H1 (cell line): ENCODE measurements around the gene KIF1B. TPM values are rescaled to one million over a fixed set of nuclear protein-coding genes. Genes with fewer than 3 reads are reported as not detected.

Source experiments
- CTCF ChIA-PET: fragments of 300-600 bp; sonication (Branson Sonifier 250); formaldehyde crosslinking; loops from one replicate; lab custom pipeline; 2021; ENCODE audit not compliant: partially characterized antibody; lab: Charles Lee
- POLR2A ChIA-PET: fragments of 300-600 bp; sonication (Branson Sonifier 250); formaldehyde crosslinking; loops from one replicate; lab custom pipeline; 2021; ENCODE audit warnings: inconsistent platforms; ENCODE audit not compliant: partially characterized antibody; lab: Charles Lee
- DNase-seq, 2 experiments: peaks; one replicate each; pipeline versions ENCODE4 v3.0.0 to v3.0.0-alpha.2; 2010 to 2022; ENCODE audit warnings: low spot score in 2 of 2, low read depth in 1 of 2, mixed read lengths in 1 of 2
- FAIRE-seq: peaks from 2 replicates; lab custom pipeline; 2011; peaks lifted over from hg19 to GRCh38; lab: Jason Lieb, UNC
- H2AFZ ChIP-seq: 2 replicates; pipeline ENCODE4 v1.8.1; 2012; ENCODE audit warnings: low read length, inconsistent platforms
- H2AK5ac ChIP-seq: 2 replicates; pipeline ENCODE4 v1.6.1; 2013; ENCODE audit warnings: low read depth, low read length
- H2BK120ac ChIP-seq: replicated peaks from 2 replicates; pipeline ENCODE3; 2013; ENCODE audit warnings: low read depth, low read length, inconsistent platforms
- H2BK12ac ChIP-seq: 2 replicates; pipeline ENCODE4 v1.6.1; 2013; ENCODE audit warnings: low read depth, low read length
- H2BK15ac ChIP-seq: 2 replicates; pipeline ENCODE4 v1.6.1; 2013; ENCODE audit warnings: low read length
- H2BK20ac ChIP-seq: 2 replicates; pipeline ENCODE4 v1.6.1; 2013; ENCODE audit warnings: low read length
- H2BK5ac ChIP-seq: 2 replicates; pipeline ENCODE4 v1.6.1; 2013; ENCODE audit warnings: low read depth, low read length
- H3K14ac ChIP-seq: 2 replicates; pipeline ENCODE4 v1.6.1; 2013; ENCODE audit warnings: inconsistent platforms; ENCODE audit not compliant: insufficient read length
- H3K18ac ChIP-seq: 2 replicates; pipeline ENCODE4 v1.6.1; 2013; ENCODE audit warnings: low read length; ENCODE audit errors: extremely low read depth
- H3K23ac ChIP-seq: 2 replicates; pipeline ENCODE4 v1.6.1; 2013; ENCODE audit warnings: inconsistent platforms; ENCODE audit not compliant: insufficient read length
- H3K23me2 ChIP-seq: 2 replicates; pipeline ENCODE4 v1.6.1; 2013; ENCODE audit warnings: low read depth, low read length
- H3K27ac ChIP-seq: 2 replicates; pipeline ENCODE4 v1.6.1; 2011; ENCODE audit warnings: low read depth, low read length, inconsistent platforms
- H3K27me3 ChIP-seq, 4 experiments: replicated peaks in 1 of 4; 1 replicate in 1 of 4; 2 replicates in 3 of 4; pipeline versions ENCODE4 v1.6.1 to v1.8.1; 2011 to 2013; ENCODE audit warnings: low read length in 3 of 4, mild to moderate bottlenecking in 3 of 4, inconsistent platforms in 2 of 4, mixed read lengths in 2 of 4, moderate library complexity in 1 of 4; ENCODE audit not compliant: control insufficient read depth in 3 of 4, insufficient read depth in 3 of 4; ENCODE audit errors: extremely low read depth in 1 of 4
- H3K36me3 ChIP-seq, 4 experiments: 2 replicates each; pipeline versions ENCODE4 v1.6.1 to v1.8.1; 2011 to 2013; ENCODE audit warnings: mild to moderate bottlenecking in 4 of 4, low read length in 3 of 4, moderate library complexity in 2 of 4, control low read depth in 1 of 4, inconsistent platforms in 1 of 4; ENCODE audit not compliant: insufficient read depth in 4 of 4, control insufficient read depth in 2 of 4
- H3K4ac ChIP-seq: replicated peaks from 2 replicates; pipeline ENCODE3; 2013; ENCODE audit warnings: low read length, low read depth, mixed read lengths, inconsistent platforms; ENCODE audit not compliant: insufficient read length
- H3K4me1 ChIP-seq, 4 experiments: replicated peaks in 1 of 4; 1 replicate in 1 of 4; 2 replicates in 3 of 4; pipeline versions ENCODE4 v1.6.1 to v1.8.1; 2011 to 2013; ENCODE audit warnings: low read length in 3 of 4, inconsistent platforms in 2 of 4, mixed read lengths in 1 of 4; ENCODE audit not compliant: insufficient read depth in 4 of 4, control insufficient read depth in 3 of 4
- H3K4me2 ChIP-seq, 2 experiments: 2 replicates each; pipeline versions ENCODE4 v1.6.1 to v1.8.1; 2011 to 2013; ENCODE audit warnings: low read depth in 2 of 2, low read length in 2 of 2, control low read depth in 1 of 2, inconsistent platforms in 1 of 2, mild to moderate bottlenecking in 1 of 2; ENCODE audit not compliant: insufficient read depth in 1 of 2
- H3K4me3 ChIP-seq, 4 experiments: fragments of 200-600, 300-600 bp in 1 of 4; sonication (generic), shearing (Covaris generic), sonication (Bioruptor Twin) in 1 of 4; 2 replicates each; pipeline versions ENCODE4 v1.5.1 to v1.8.1; 2011 to 2016; ENCODE audit warnings: low read length in 4 of 4, low read depth in 3 of 4, control low read depth in 2 of 4, inconsistent platforms in 2 of 4, mild to moderate bottlenecking in 2 of 4, mixed read lengths in 1 of 4, moderate library complexity in 1 of 4; ENCODE audit not compliant: insufficient read depth in 2 of 4; ENCODE audit errors: extremely low read depth in 1 of 4
- H3K56ac ChIP-seq: replicated peaks from 2 replicates; pipeline ENCODE3; 2013; ENCODE audit warnings: low read depth, mild to moderate bottlenecking, mixed read lengths, low read length, inconsistent platforms; ENCODE audit not compliant: insufficient read length
- H3K79me1 ChIP-seq: 2 replicates; pipeline ENCODE4 v1.6.1; 2013; ENCODE audit warnings: low read depth, low read length, control low read depth
- H3K79me2 ChIP-seq, 2 experiments: 2 replicates each; pipeline versions ENCODE4 v1.6.1 to v1.8.1; 2012 to 2013; ENCODE audit warnings: low read length in 2 of 2, mild to moderate bottlenecking in 2 of 2, inconsistent platforms in 1 of 2; ENCODE audit not compliant: insufficient read depth in 2 of 2, control insufficient read depth in 1 of 2
- H3K9ac ChIP-seq, 4 experiments: replicated peaks in 1 of 4; 1 replicate in 1 of 4; 2 replicates in 3 of 4; pipeline versions ENCODE4 v1.6.1 to v1.8.1; 2011 to 2013; ENCODE audit warnings: low read depth in 3 of 4, low read length in 3 of 4, control low read depth in 2 of 4, mild to moderate bottlenecking in 2 of 4, moderate library complexity in 2 of 4, inconsistent platforms in 1 of 4; ENCODE audit errors: extremely low read depth in 1 of 4
- H3K9me3 ChIP-seq, 2 experiments: 2 replicates each; pipeline versions ENCODE4 v1.6.1 to v1.8.1; 2012 to 2013; ENCODE audit warnings: mild to moderate bottlenecking in 2 of 2, moderate library complexity in 2 of 2, control low read depth in 1 of 2, inconsistent platforms in 1 of 2, low read depth in 1 of 2, low read length in 1 of 2, mixed read lengths in 1 of 2; ENCODE audit not compliant: insufficient read depth in 2 of 2
- H4K20me1 ChIP-seq, 2 experiments: replicated peaks in 1 of 2; 2 replicates each; pipeline versions ENCODE3 to v1.8.1; 2011 to 2013; ENCODE audit warnings: inconsistent platforms in 2 of 2, low read length in 2 of 2, mild to moderate bottlenecking in 1 of 2; ENCODE audit not compliant: insufficient read depth in 2 of 2, control insufficient read depth in 1 of 2
- H4K5ac ChIP-seq: 2 replicates; pipeline ENCODE4 v1.6.1; 2013; ENCODE audit warnings: low read length, low read depth, mixed read lengths, inconsistent platforms; ENCODE audit not compliant: insufficient read length
- H4K8ac ChIP-seq: 2 replicates; pipeline ENCODE4 v1.8.0; 2013; ENCODE audit warnings: mild to moderate bottlenecking, moderate library complexity, low read length, inconsistent platforms; ENCODE audit not compliant: insufficient read depth; ENCODE audit errors: extremely low read depth
- H4K91ac ChIP-seq: replicated peaks from 2 replicates; pipeline ENCODE3; 2013; ENCODE audit warnings: low read length, mixed read lengths, inconsistent platforms; ENCODE audit not compliant: insufficient read length
- SIN3A ChIP-seq, 2 experiments: IDR thresholded peaks in 1 of 2; conservative IDR thresholded peaks in 1 of 2; 2 replicates each; pipeline ENCODE4 v1.6.1; 2011 to 2012; ENCODE audit warnings: low read length in 2 of 2, improper control_type of control experiment in 1 of 2, low read depth in 1 of 2, mild to moderate bottlenecking in 1 of 2
- WGBS, 2 experiments: shearing (Covaris generic) in 1 of 2; methylation state at CpG; one replicate each; pipeline versions ENCODE4 v1.1.6 to v1.1.7; 2013 to 2015; ENCODE audit warnings: low lambda C conversion rate in 2 of 2, mixed read lengths in 2 of 2, inconsistent platforms in 1 of 2, low coverage in 1 of 2, missing lambda C conversion rate in 1 of 2; ENCODE audit not compliant: insufficient replicate concordance in 2 of 2, insufficient coverage in 1 of 2, insufficient read length in 1 of 2; ENCODE audit errors: extremely low coverage in 1 of 2, missing lambda C conversion rate in 1 of 2; 5-methylcytosine and 5-hydroxymethylcytosine counted together
- polyA plus RNA-seq, 7 experiments: library from polyadenylated mRNA; depleted of rRNA in 3 of 7; stranded (reverse) in 5 of 7; unstranded in 2 of 7; fragments of >200 nt in 5 of 7; fragments of 200-250 nt in 2 of 7; gene quantifications; 1 replicate in 5 of 7; 2 replicates in 1 of 7; 4 replicates in 1 of 7; pipeline versions ENCODE4 v1.2.1 to v1.2.3, GENCODE V29; 2011 to 2013; ENCODE audit warnings: missing spikeins in 2 of 7, mixed read lengths in 2 of 7
- total RNA-seq: library from RNA; stranded (reverse); fragmentation: NEBNext Ultra II Directional; extraction: Animal tissue kit (Norgen Biotek cat#: 25700); gene quantifications from 2 replicates; pipeline ENCODE4 v1.2.1, GENCODE V29; 2021

Gene KIF1B
- total and polyA plus RNA-seq, 2 of the 8 experiments (the other 6 are each of a cell fraction or from before 2014, with no cell fraction given): 39.1 to 74.2 TPM

DNA sequence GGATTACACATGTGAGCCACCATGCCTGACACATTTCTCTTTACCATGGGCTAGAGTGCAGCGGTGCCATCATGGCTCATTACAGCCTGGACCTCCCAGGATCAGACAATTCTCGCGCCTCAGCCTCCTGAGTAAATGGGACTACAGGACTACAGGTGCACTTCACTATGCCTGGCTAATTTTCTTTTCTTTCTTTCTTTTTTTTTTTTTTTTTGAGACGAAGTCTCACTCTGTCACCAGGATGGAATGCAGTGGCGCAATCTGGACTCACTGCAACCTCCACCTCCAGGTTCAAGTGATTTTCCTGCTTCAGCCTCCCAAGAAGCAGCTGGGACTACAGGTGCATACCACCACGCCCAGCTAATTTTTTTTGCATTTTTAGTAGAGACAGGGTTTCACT, 14.8 kb upstream of the KIF1B start:
- Histone ChIP-seq H3K27me3 (no peaks in the 10 kb centered on the region), H3K4ac (no peak overlapping the region), H2BK12ac (no peak overlapping the region), H2AFZ (no peak overlapping the region), H2AK5ac (no peak overlapping the region), H3K14ac (no peak overlapping the region), H3K4me3 (no peak overlapping the region), H3K79me2 (no peaks in the 10 kb centered on the region), H3K9ac (no peak overlapping the region), H3K79me1 (no peaks in the 10 kb centered on the region), H3K18ac (no peak overlapping the region), H3K23me2 (no peaks in the 10 kb centered on the region), H3K27ac (no peak overlapping the region), H3K4me1 (peaks cover 0 to 2% (median under 1%) of the 10 kb centered on the region in 4 experiments; a peak in 1 of 7 replicates), H2BK5ac (no peak overlapping the region), H2BK20ac (no peak overlapping the region), H3K4me2 (no peak overlapping the region), H3K36me3 (no peaks in the 10 kb centered on the region), H3K9me3 (no peaks in the 10 kb centered on the region), H3K56ac (no peak overlapping the region), H2BK15ac (no peak overlapping the region)
- ChIA-PET POLR2A (no interaction called here), CTCF (interaction anchor here (1.1 kb wide), 1 partner anchor 14 kb away, joined by 3 read pairs; no protein-coding TSS in a partner anchor)
- FAIRE-seq (no peak), DNase-seq (no peak)
- 96% methylated on average over 5 of the region's 6 CpGs; no CpG with 5 or more reads in 1 of the 2 experiments for WGBS, 2 experiments
- TF ChIP-seq SIN3A (conservative IDR thresholded peaks at IDR 0.05 in 1 of 2, IDR thresholded peaks at IDR 0.05 in 1 of 2; ENCODE audit: low read depth in 1 of 2, low read length in 2 of 2): no peak
- TF ChIP-seq, all 59 proteins: peak for 0
- Histone ChIP-seq H3K23ac (no peak overlapping the region), H4K20me1 (no peaks in the 10 kb centered on the region), H4K5ac (no peak overlapping the region), H2BK120ac (no peak overlapping the region), H4K8ac (no peak overlapping the region), H4K91ac (no peak overlapping the region)
